ENCODE results near the gene KANSL3.

GRCh38 chr2:96549466-96549785, 88.7 kb downstream of the KANSL3 start:
- TF ChIP-seq GATA2 (IDR thresholded peaks at IDR 0.05; ENCODE audit: low read depth, low read length): no peak
- no peak for TF ChIP-seq GATA3 (IDR thresholded peaks at IDR 0.05; ENCODE audit: low read depth, low read length)
